GM12878 (cell line): ENCODE results near the gene ITIH1. TPM values are rescaled to one million over a fixed set of nuclear protein-coding genes. Genes with fewer than 3 reads are reported as not detected.

ENCODE experiments used
- ATAC-seq: fragments of 200-7000 bp; cut with Tn5 transposase; 3 replicates; pipeline ENCODE4 v1.9.1; 2020; ENCODE audit warnings: mild to moderate bottlenecking, moderate library complexity
- BruUV-seq: library from RNA; stranded (reverse); fragments of 400-500 nt; replicated peaks from 2 replicates; lab custom pipeline; 2021; lab: Mats Ljungman, UMichigan
- CTCF ChIA-PET: fragments of 300-600 bp; sonication (Branson Sonifier 250); formaldehyde crosslinking; extraction: SDS; loops from one replicate; lab custom pipeline; 2021; ENCODE audit warnings: inconsistent platforms; lab: Yijun Ruan, JAX
- POLR2A ChIA-PET: fragments of 350-600 bp; formaldehyde crosslinking; extraction: SDS; loops from one replicate; lab custom pipeline; 2021; ENCODE audit warnings: inconsistent platforms; lab: Charles Lee
- RAD21 ChIA-PET: fragments of 300-600 bp; sonication (Branson Sonifier 250); formaldehyde crosslinking; loops from one replicate; lab custom pipeline; 2023; ENCODE audit warnings: antibody characterized with exemption; ENCODE audit not compliant: unreplicated experiment; lab: Charles Lee
- SMC1A ChIA-PET: fragments of 300-600 bp; sonication (Branson Sonifier 250); formaldehyde crosslinking; loops from one replicate; lab custom pipeline; 2023; ENCODE audit not compliant: unreplicated experiment, uncharacterized antibody; lab: Charles Lee
- DNase-seq: peaks from one replicate; pipeline ENCODE4 v3.0.0-alpha.2; 2011; ENCODE audit warnings: low read depth, low spot score
- FAIRE-seq: peaks from 3 replicates; lab custom pipeline; 2011; peaks lifted over from hg19 to GRCh38; lab: Jason Lieb, UNC
- H2AFZ ChIP-seq: 2 replicates; pipeline ENCODE4 v1.6.0; 2011; ENCODE audit warnings: low read depth, low read length, control low read depth; ENCODE audit not compliant: control insufficient read depth
- H3K27ac ChIP-seq: 2 replicates; pipeline ENCODE4 v1.5.1; 2011; ENCODE audit warnings: control low read depth; ENCODE audit not compliant: control insufficient read depth, insufficient read depth
- H3K27me3 ChIP-seq, 2 experiments: replicated peaks in 1 of 2; 2 replicates each; pipeline versions ENCODE4 v1.6.0 to v1.6.1; 2011; ENCODE audit warnings: low read length in 1 of 2; ENCODE audit not compliant: control insufficient read depth in 2 of 2, insufficient read depth in 2 of 2
- H3K36me3 ChIP-seq, 2 experiments: 2 replicates each; pipeline ENCODE4 v1.5.1; 2011; ENCODE audit warnings: low read length in 1 of 2; ENCODE audit not compliant: control insufficient read depth in 2 of 2, insufficient read depth in 2 of 2
- H3K4me1 ChIP-seq: 2 replicates; pipeline ENCODE4 v1.6.1; 2011; ENCODE audit warnings: mild to moderate bottlenecking, low read length, moderate library complexity, mixed read lengths; ENCODE audit not compliant: control insufficient read depth, insufficient read depth
- H3K4me2 ChIP-seq: 2 replicates; pipeline ENCODE4 v1.6.0; 2011; ENCODE audit warnings: control low read depth; ENCODE audit not compliant: control insufficient read depth, insufficient read depth
- H3K4me3 ChIP-seq: fragments of 200-600 bp; sonication (generic); 2 replicates; pipeline ENCODE4 v1.5.1; 2016
- H3K79me2 ChIP-seq: 2 replicates; pipeline ENCODE4 v1.6.0; 2011; ENCODE audit warnings: low read length; ENCODE audit not compliant: control insufficient read depth, insufficient read depth
- H3K9ac ChIP-seq: 2 replicates; pipeline ENCODE4 v1.8.0; 2011; ENCODE audit warnings: low read length, control low read depth, mixed read lengths; ENCODE audit not compliant: control insufficient read depth, insufficient read depth
- H3K9me3 ChIP-seq: replicated peaks from 3 replicates; pipeline ENCODE4 v1.5.1; 2011; ENCODE audit warnings: mild to moderate bottlenecking, low read length; ENCODE audit not compliant: control insufficient read depth, insufficient read depth
- H4K20me1 ChIP-seq: 2 replicates; pipeline ENCODE4 v1.6.0; 2011; ENCODE audit not compliant: control insufficient read depth, insufficient read depth
- CBFB ChIP-seq: IDR thresholded peaks from 2 replicates; pipeline ENCODE4 v1.6.1; 2016; ENCODE audit warnings: antibody characterized with exemption, low read depth
- CREM ChIP-seq: IDR thresholded peaks from 2 replicates; pipeline ENCODE4 v1.6.1; 2014; ENCODE audit warnings: antibody characterized with exemption, low read depth
- EZH2 ChIP-seq: IDR thresholded peaks from 2 replicates; pipeline ENCODE4 v1.6.1; 2012; ENCODE audit warnings: low read depth, mild to moderate bottlenecking, control low read depth, inconsistent platforms, low read length, borderline replicate concordance; ENCODE audit not compliant: control insufficient read depth
- GABPA ChIP-seq: IDR thresholded peaks from 2 replicates; pipeline ENCODE4 v1.6.1; 2014; ENCODE audit warnings: antibody characterized with exemption, low read depth, mild to moderate bottlenecking, inconsistent platforms
- MYC ChIP-seq: IDR thresholded peaks from 2 replicates; pipeline ENCODE4 v1.6.1; 2011; ENCODE audit warnings: mild to moderate bottlenecking, low read length, moderate library complexity, inconsistent platforms; ENCODE audit not compliant: insufficient read depth, insufficient replicate concordance, insufficient read length, severe bottlenecking
- NFYA ChIP-seq: IDR thresholded peaks from 2 replicates; pipeline ENCODE4 v1.6.1; 2011; ENCODE audit warnings: low read depth, mild to moderate bottlenecking, low read length, improper control_type of control experiment, borderline replicate concordance
- ZNF207 ChIP-seq: fragments of 450-650 bp; IDR thresholded peaks from 2 replicates; pipeline ENCODE4 v1.6.1; 2014; ENCODE audit warnings: antibody characterized with exemption, mild to moderate bottlenecking, borderline replicate concordance
- WGBS: methylation state at CpG from one replicate; pipeline ENCODE4 v1.1.6; 2016; ENCODE audit warnings: low lambda C conversion rate; ENCODE audit not compliant: insufficient replicate concordance, insufficient coverage; ENCODE audit errors: missing lambda C conversion rate; 5-methylcytosine and 5-hydroxymethylcytosine counted together
- in situ Hi-C: fragments of 300-500 bp; cut with MboI; formaldehyde crosslinking; loops from 9 replicates; pipeline ENCODE4 v1.14.3; 2018; ENCODE audit warnings: mixed read lengths
- intact Hi-C: fragments of 100-400 bp; cut with micrococcal nuclease; formaldehyde crosslinking; loops from one replicate; pipeline ENCODE4 v1.14.2; 2022; ENCODE audit not compliant: unreplicated experiment
- polyA plus RNA-seq, 11 experiments: library from polyadenylated mRNA; depleted of rRNA in 4 of 11; unstranded in 6 of 11; stranded (reverse) in 5 of 11; fragments of >200 nt; fragmentation: Nextera tagmentation in 4 of 11; fragmentation: Illumina TruSeq in 1 of 11; extraction: Ambion mirVana in 4 of 11; extraction: Trizol in 1 of 11; gene quantifications; 1 replicate in 1 of 11; 2 replicates in 10 of 11; pipeline versions ENCODE4 v1.2.1 to v1.2.3, GENCODE V29; 2011 to 2016; ENCODE audit warnings: inconsistent platforms in 2 of 11, missing spikeins in 2 of 11, low read depth in 1 of 11
- total RNA-seq, 4 experiments: library from RNA; depleted of rRNA in 3 of 4; stranded (reverse); fragments of >200 nt in 3 of 4; fragmentation: Illumina TruSeq in 1 of 4; extraction: Trizol in 1 of 4; gene quantifications; 2 replicates each; pipeline versions ENCODE4 v1.2.1 to v1.2.3, GENCODE V29; 2013 to 2021
- TF ChIP-seq, protein P1 (sequence below): IDR thresholded peaks from 2 replicates; pipeline ENCODE4 v1.6.1; 2011; ENCODE audit warnings: low read depth, mild to moderate bottlenecking, low read length, moderate library complexity, borderline replicate concordance; ENCODE audit errors: extremely low read depth
- TF ChIP-seq, protein P2 (sequence below), 3 experiments: IDR thresholded peaks in 2 of 3; conservative IDR thresholded peaks in 1 of 3; 2 replicates each; pipeline ENCODE4 v1.5.1; 2011; ENCODE audit warnings: low read depth in 3 of 3, low read length in 3 of 3, mild to moderate bottlenecking in 3 of 3, control low read depth in 2 of 3, moderate library complexity in 2 of 3, inconsistent platforms in 1 of 3, mixed read lengths in 1 of 3; ENCODE audit not compliant: control insufficient read depth in 2 of 3, insufficient read depth in 1 of 3; ENCODE audit errors: extremely low read depth in 1 of 3

ITIH1 gene
- total and polyA plus RNA-seq, 10 of the 15 experiments (the other 5 are each of a cell fraction or from before 2014, with no cell fraction given) = 0.33 to 0.64 (median 0.44) TPM; not detected in 7

DNA sequence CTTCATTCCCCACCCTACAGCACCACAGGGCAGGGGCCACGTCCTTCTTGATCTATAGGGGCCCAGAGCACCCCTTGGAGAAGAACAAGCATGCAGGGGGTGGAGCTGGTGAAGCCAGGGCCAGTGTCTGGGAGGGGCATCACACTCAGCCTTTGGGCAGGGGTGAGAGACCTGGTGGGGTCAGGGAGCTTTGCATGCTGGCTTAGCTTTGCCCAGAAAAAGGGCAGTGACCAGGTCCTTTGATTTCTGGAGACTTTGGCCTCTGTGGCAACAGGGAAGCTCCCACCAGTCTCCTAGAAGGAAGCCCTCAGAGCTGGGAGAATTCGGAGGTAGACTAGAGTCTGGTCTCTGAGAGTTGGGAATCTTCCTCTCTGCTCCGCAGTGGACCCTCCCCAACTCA lies 52.1 kb downstream of the ITIH1 start:
- DNase-seq = no peak
- Histone ChIP-seq H3K4me2 (no peak overlapping the region), H3K4me3 (no peak overlapping the region)
- TF ChIP-seq MYC (no peak), ZNF207 (no peak), EZH2 (no peak), CBFB (no peak), CREM (no peak), GABPA (no peak), NFYA (no peak)
- TF ChIP-seq, protein P1, sequence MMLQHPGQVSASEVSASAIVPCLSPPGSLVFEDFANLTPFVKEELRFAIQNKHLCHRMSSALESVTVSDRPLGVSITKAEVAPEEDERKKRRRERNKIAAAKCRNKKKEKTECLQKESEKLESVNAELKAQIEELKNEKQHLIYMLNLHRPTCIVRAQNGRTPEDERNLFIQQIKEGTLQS = no peak
- TF ChIP-seq, protein P2, sequence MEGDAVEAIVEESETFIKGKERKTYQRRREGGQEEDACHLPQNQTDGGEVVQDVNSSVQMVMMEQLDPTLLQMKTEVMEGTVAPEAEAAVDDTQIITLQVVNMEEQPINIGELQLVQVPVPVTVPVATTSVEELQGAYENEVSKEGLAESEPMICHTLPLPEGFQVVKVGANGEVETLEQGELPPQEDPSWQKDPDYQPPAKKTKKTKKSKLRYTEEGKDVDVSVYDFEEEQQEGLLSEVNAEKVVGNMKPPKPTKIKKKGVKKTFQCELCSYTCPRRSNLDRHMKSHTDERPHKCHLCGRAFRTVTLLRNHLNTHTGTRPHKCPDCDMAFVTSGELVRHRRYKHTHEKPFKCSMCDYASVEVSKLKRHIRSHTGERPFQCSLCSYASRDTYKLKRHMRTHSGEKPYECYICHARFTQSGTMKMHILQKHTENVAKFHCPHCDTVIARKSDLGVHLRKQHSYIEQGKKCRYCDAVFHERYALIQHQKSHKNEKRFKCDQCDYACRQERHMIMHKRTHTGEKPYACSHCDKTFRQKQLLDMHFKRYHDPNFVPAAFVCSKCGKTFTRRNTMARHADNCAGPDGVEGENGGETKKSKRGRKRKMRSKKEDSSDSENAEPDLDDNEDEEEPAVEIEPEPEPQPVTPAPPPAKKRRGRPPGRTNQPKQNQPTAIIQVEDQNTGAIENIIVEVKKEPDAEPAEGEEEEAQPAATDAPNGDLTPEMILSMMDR (IDR thresholded peaks at IDR 0.05 in 2 of 3, conservative IDR thresholded peaks at IDR 0.05 in 1 of 3; ENCODE audit: control insufficient read depth in 2 of 3, extremely low read depth in 1 of 3, insufficient read depth in 1 of 3, low read depth in 3 of 3, low read length in 3 of 3) = no peak
- TF ChIP-seq, all 136 proteins: peak for 0
- no TSS peak for BruUV-seq
- H4K20me1 ChIP-seq = no peaks in the 10 kb centered on the region
- no peaks in the 10 kb centered on the region for H3K79me2 ChIP-seq
- in situ Hi-C loops = no loop called here
- ChIA-PET RAD21 (no interaction called here), POLR2A (no interaction called here), CTCF (interaction anchor here (1.6 kb wide), 1 partner anchor 8 kb away, joined by 5 read pairs; no protein-coding TSS in a partner anchor), SMC1A (interaction anchor here (0.6 kb wide), 1 partner anchor 475 kb away, joined by 3 read pairs; no protein-coding TSS in a partner anchor)
- H3K9ac ChIP-seq = no peak overlapping the region
- H3K36me3 ChIP-seq = no peaks in the 10 kb centered on the region; a peak in 1 of 4 replicates
- no peak for ATAC-seq
- H3K9me3 ChIP-seq = no peaks in the 10 kb centered on the region
- H2AFZ ChIP-seq = no peak overlapping the region
- H3K27me3 ChIP-seq = no peaks in the 10 kb centered on the region
- H3K27ac ChIP-seq = no peak overlapping the region
- FAIRE-seq = no peak
- intact Hi-C loops = no loop called here
- 66% methylated on average over 3 of the region's 3 CpGs for WGBS
- no peaks in the 10 kb centered on the region for H3K4me1 ChIP-seq
